Pancreas (tissue), 10 donors: Measurements from ENCODE around the gene TRABD. TPM values are rescaled to one million over a fixed set of nuclear protein-coding genes. Genes with fewer than 3 reads are reported as not detected.
A peak's percentile ranks its signal among the peaks of the same experiment; 100 is the strongest.

Source experiments
- ATAC-seq, 4 donors: fragments of 200-7000 bp; cut with Tn5 transposase; one replicate each; pipeline versions ENCODE4 v1.8.0 to v1.9.1; 2020; ENCODE audit warnings: mild to moderate bottlenecking in 4 of 4, moderate library complexity in 4 of 4
- DNase-seq, 6 donors: peaks; one replicate each; pipeline ENCODE4 v3.0.0-alpha.2; 2020
- FAIRE-seq: peaks from 2 replicates; lab custom pipeline; 2012; peaks lifted over from hg19 to GRCh38; lab: Jason Lieb, UNC
- H3K27ac ChIP-seq, 4 donors: fragments of 200-600 bp; sonication (generic); 1 replicate in 3 of 4; 2 replicates in 1 of 4; pipeline versions ENCODE4 v1.5.0 to v1.8.0; 2020
- H3K27me3 ChIP-seq, 4 donors: fragments of 200-600 bp; one replicate each; pipeline ENCODE4 v1.8.0; 2021
- H3K36me3 ChIP-seq, 3 donors: fragments of 200-600 bp; sonication (generic) in 1 of 3; one replicate each; pipeline versions ENCODE4 v1.5.0 to v1.8.0; 2020 to 2021
- H3K4me1 ChIP-seq, 3 donors: fragments of 200-600 bp; one replicate each; pipeline ENCODE4 v1.8.0; 2021
- H3K4me3 ChIP-seq, 4 donors: fragments of 200-600 bp; sonication (generic) in 2 of 4; one replicate each; pipeline versions ENCODE4 v1.5.0 to v1.8.0; 2020 to 2021
- H3K9me3 ChIP-seq, 4 donors: fragments of 200-600 bp; one replicate each; pipeline ENCODE4 v1.8.0; 2021
- CTCF ChIP-seq, 4 donors: fragments of 200-600 bp; sonication (generic) in 3 of 4; IDR thresholded peaks; one replicate each; pipeline versions ENCODE4 v1.5.0 to v1.8.0; 2021; ENCODE audit warnings: antibody characterized with exemption in 4 of 4
- WGBS, 2 donors: extraction: QIAGEN DNeasy Blood & Tissue Kit; methylation state at CpG; one replicate each; pipeline ENCODE4 v1.1.7; 2013; 5-methylcytosine and 5-hydroxymethylcytosine counted together
- intact Hi-C, 3 donors: fragments of 100-400 bp; cut with DNase I; formaldehyde crosslinking; loops; one replicate each; pipeline versions ENCODE4 v1.11.1 to v1.14.2; 2022
- polyA plus RNA-seq, 2 donors: library from polyadenylated mRNA; stranded (reverse); fragments of 200-250 nt; gene quantifications; one replicate each; pipeline ENCODE4 v1.2.3, GENCODE V29; 2013
- total RNA-seq, 6 donors: library from RNA; stranded (reverse); fragmentation: NEBNext Ultra II Directional in 4 of 6; extraction: Animal tissue kit (Norgen Biotek cat#: 25700) in 4 of 6; gene quantifications; one replicate each; pipeline versions ENCODE4 v1.2.1 to v1.2.4, GENCODE V29; 2021 to 2023
- donor health status: healthy with polysubstance abuse.
- donor health status: DM: no; HTN: no; CAD: no; lungs with moderate emphysema.
- donor health status: DM: no; HTN: no; CAD: no.
- donor health status: control.
- donor health status: control.
- donor health status: Bipolar disorder and iron deficiency.
- donor health status: DM: yes; HTN: yes; CAD: no.
- donor health status: DM: no; HTN: no; CAD: no.
- donor health status: DM: no; HTN: no; CAD: no.
- donor health status: DM: yes; HTN: yes; CAD: no.

The TRABD gene
- total and polyA plus RNA-seq, 8 donors: 25.9 to 107 (median 51.7) TPM

- Histone ChIP-seq H3K4me3 (no peak overlapping the region), H3K27me3 (no peaks in the 10 kb centered on the region), H3K9me3 (no peaks in the 10 kb centered on the region), H3K4me1 (no peaks in the 10 kb centered on the region), H3K36me3 (peaks cover 0 to 68% (median 37%) of the 10 kb centered on the region in 3 donors), H3K27ac (no peak overlapping the region)
- WGBS, 2 donors: 89 to 91% methylated on average over 21 of the region's 21 CpGs
- no peak for TF ChIP-seq CTCF (IDR thresholded peaks at IDR 0.05)
- ATAC-seq (no peak), FAIRE-seq (no peak), DNase-seq (peak in 2 of 6 donors; percentile 49 to 73)
- intact Hi-C loops: no loop called here
These were observed 31.9 kb downstream of the TRABD start for GRCh38 chr22:50217543-50218152.

DNA sequence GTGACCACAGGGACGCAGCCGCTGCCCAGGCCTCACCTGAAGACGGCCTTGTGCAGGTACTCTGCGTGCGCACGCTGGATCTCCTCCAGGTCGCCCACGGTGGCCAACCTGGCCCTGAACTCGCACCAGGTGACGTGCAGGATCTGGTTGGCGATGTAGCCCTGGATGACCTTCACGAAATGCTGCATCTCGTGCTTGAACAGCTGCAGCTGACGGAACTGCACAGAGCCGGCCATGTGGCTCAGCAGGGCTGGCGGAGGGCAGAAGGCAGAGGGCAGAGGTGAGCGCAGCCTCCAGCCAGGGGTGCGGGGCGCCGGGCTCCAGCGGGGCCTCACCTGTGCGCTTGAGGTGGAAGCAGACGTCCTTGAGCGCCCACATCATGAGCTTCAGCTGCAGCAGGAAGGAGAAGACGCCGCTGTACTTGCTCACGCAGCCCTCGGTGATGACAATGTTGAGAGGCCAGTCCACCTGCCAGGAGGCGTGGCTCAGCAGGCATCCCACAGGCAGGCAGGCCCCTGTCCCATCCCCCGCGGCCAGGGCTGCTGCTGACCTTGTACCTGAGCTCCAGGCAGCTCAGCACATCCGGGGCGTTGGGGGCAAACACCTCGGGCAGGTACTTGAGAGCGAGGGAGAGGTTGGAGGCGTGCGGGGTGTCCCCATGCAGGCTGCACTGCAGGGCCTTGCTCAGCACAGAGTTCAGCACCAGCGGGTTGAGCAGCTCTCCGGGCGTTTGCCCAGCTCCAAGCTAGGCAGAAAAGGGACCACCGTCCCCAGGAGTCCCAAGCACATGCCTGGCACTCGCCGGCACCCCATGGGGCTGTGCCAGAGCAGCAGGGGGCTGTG, 32.7 kb downstream of the TRABD start:
- WGBS, 2 donors: 75 to 79% methylated on average over 42 to 43 of the region's 43 CpGs
- FAIRE-seq: no peak

GRCh38 chr22:50218996-50219727, 33.4 kb downstream of the TRABD start:
- ATAC-seq: peak; percentile 78 to 89 (median 86)

More for the DNA sequence above, 32.7 kb downstream of the TRABD start:
- TF ChIP-seq CTCF (IDR thresholded peaks at IDR 0.05): no peak
- no peaks in the 10 kb centered on the region for H3K27me3 ChIP-seq
- intact Hi-C loops: no loop called here
- ATAC-seq (peak in 3 of 4 donors; percentile 6 to 10 (median 10)), DNase-seq (peak in 5 of 6 donors; percentile 38 to 87 (median 48))
- peaks cover 0 to 70% (median 42%) of the 10 kb centered on the region in 3 donors for H3K36me3 ChIP-seq
- no peak overlapping the region for H3K27ac ChIP-seq
- H3K9me3 ChIP-seq: no peaks in the 10 kb centered on the region
- no peak overlapping the region for H3K4me3 ChIP-seq
- no peaks in the 10 kb centered on the region for H3K4me1 ChIP-seq

More at GRCh38 chr22:50218996-50219727, 33.4 kb downstream of the TRABD start:
- H3K9me3 ChIP-seq: no peaks in the 10 kb centered on the region
- no peaks in the 10 kb centered on the region for H3K27me3 ChIP-seq
- H3K4me1 ChIP-seq: no peaks in the 10 kb centered on the region
- no peak for TF ChIP-seq CTCF (IDR thresholded peaks at IDR 0.05)
- H3K27ac ChIP-seq: no peak overlapping the region
- 65 to 73% methylated on average over 37 to 42 of the region's 42 CpGs for WGBS, 2 donors
- FAIRE-seq: no peak
- peaks cover 0 to 75% (median 40%) of the 10 kb centered on the region in 3 donors for H3K36me3 ChIP-seq
- intact Hi-C loops: no loop called here
- peak; percentile 83 to 98 (median 94) for DNase-seq
- H3K4me3 ChIP-seq: no peak overlapping the region
